ENCODE measurements around the gene SEMA6D.

- TF ChIP-seq CTCF (conservative IDR thresholded peaks at IDR 0.05) (no peak), ZFX (IDR thresholded peaks at IDR 0.05) (no peak)
These were observed 4.4 kb downstream of the SEMA6D start for GRCh38 chr15:47721676-47722075.

Measured in C4-2B (cell line).